Raji (cell line): ENCODE measurements around the gene GMCL2.

ENCODE experiments used
- POLR2A ChIP-seq: IDR thresholded peaks from 2 replicates; pipeline ENCODE4 v1.6.1; 2011; ENCODE audit warnings: low read depth, low read length, control low read depth; ENCODE audit not compliant: insufficient read depth

Gene GMCL2

GRCh38 chr5:178182158-178182876 is 4.9 kb downstream of the GMCL2 start:
- TF ChIP-seq POLR2A = no peak

DNA sequence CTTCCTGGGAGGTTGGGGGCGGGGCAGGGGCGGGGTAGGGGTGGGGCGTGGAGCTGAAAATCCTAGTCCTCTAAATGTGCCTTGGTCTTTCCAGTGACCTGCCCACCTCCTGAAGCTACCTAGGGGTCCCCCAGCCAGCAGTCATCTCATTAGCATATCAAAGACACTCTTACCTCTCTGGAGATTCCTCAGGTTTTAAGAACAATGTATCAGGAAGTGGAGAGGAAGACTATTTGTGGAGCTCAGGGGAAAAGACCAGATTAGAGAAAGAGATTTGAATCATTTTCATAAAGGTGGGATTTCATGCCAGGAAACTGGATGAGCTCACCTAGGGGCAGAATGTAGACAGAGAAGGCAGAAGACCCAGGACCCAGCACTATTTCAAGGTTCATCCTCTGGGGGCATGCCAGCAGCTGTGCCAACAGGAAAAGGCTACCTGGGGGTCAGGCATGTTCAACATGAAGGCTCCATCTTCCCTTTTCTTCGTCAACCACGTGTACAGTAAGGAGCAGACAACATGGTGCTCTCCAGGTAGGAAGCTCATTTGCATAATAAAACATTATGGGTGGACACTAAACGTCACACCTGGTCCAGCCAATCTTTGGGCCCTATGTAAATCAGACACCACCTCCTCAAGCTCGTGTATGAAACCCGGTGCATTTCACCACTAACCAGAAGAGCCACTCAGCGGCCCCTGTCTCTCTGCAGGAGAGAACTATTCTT is 6.9 kb downstream of the GMCL2 start:
- TF ChIP-seq POLR2A = no peak

DNA sequence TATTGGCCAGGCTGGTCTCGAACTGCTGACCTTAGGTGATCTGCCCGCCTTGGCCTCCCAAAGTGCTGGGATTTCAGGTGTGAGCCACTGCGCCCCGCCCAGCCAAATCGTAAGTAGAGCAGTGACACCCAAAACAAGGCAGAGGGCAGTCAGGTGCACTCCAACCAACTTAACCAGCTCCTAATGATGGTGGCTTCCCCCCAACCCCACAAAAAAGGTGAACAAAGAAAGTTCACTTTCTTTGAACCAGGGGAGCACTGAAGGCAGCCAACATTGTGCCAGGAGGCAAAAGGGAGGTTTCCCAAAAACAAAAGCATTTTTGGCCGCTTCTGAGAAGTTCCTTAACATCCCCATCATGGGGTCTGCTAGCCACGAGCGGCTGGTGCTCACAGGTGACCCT is 9.6 kb downstream of the GMCL2 start:
- no peak for TF ChIP-seq POLR2A

GRCh38 chr5:178176791-178177190 is 10.4 kb downstream of the GMCL2 start:
- no peak for TF ChIP-seq POLR2A

DNA sequence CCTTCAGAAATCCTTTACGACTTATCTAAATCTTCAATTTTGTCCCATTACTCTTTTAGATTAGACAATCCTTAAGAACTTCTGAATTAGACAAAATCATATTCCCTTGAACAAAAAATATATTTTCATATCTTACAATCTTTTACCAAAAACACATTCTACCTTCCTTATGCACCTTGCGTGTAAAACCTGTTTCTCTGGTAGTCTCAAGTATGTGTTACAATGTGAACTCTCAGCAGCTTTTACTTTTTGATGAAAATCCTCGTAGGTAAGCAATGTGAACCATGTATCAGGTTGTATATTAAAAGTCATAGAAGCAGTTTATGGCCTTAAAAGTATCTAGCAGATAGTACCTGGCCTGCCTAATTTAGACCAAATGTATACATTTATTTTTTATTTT is 12.7 kb downstream of the GMCL2 start:
- TF ChIP-seq POLR2A = no peak

- no peak for TF ChIP-seq POLR2A
Observed at GRCh38 chr5:178170455-178170854, 16.7 kb downstream of the GMCL2 start.

DNA sequence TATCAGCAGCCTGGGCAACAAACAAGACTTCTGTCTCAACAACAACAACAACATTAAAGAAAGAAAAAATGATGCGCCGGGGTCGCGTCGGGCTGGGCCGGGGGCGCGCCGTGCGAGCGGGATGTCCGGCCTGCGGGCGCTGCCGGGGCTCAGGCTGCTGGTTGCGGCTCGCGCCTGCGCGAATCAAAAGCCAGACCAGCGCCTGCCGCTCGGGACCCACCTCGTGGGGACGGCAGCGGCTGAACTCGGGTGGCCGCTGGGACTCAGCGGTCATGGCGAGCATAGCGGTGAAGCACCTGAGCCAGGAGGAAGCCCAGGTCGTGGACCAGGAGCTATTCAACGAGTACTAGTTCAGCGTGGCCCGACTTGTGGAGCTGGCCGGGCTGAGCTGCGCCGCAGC is 21.6 kb downstream of the GMCL2 start:
- no peak for TF ChIP-seq POLR2A

GRCh38 chr5:178163772-178164735 is 23.1 kb downstream of the GMCL2 start:
- TF ChIP-seq POLR2A = peak; percentile 49

GRCh38 chr5:178162481-178162880 is 24.7 kb downstream of the GMCL2 start:
- TF ChIP-seq POLR2A = no peak

DNA sequence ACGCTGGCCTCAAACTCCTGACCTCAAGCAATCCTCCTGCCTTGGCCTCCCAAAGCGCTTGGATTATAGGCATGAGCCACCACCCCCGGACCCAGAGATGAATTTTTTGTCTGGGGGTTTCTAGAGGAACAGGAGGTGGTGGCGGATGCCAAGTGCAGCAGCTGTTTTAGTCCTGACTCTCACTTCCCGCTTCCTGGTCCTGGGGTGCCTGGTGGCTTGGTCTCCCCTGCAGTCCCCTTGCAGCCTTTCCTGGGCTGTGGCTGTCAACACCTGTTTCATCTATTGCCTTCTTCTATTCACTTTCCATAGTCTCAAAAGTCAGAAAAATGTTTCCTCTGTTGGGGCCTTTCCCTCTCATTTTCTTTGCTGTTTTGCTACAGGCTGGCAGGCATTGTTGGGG is 27.0 kb downstream of the GMCL2 start:
- TF ChIP-seq POLR2A = no peak

- no peak for TF ChIP-seq POLR2A
Observed at GRCh38 chr5:178155065-178155464, 32.1 kb downstream of the GMCL2 start.

DNA sequence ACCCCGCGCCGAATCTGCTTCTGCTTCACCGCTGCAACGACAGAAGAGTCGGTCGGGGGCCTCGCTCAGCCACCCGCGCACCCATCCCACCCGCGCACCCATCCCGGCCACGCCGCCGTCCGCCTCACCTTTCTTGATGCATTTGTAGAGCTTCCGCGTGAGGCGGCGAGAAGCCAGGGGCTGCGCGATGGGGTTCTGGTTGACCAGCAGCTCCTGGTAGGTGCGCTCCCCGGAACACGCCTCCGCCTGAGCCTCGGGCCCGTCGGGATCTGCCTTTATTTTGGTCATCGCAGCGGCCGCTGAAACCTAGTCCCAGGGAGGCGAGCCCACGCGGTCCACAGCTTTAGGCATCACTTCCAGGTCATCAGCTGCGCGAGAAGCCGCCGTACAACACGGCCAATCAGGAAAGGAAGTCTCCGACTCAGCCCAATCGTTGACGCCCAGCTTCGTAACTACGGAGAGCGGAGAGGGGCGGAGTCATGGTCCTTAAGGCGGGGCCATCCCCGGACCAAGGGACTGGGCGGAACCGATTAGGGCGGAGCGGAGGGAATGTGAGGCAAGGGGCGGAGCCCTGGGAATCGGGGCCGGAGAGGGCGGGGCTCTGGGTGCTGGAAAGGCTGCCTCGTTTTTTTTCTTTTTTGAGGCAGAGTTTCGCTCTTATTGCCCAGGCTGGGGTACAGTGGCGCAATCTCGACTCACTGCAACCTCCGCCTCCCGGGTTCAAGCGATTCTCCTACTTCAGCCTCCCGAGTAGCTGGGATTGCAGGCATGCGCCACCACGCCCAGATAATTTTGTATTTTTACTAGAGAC is 33.4 kb downstream of the GMCL2 start, which contains the start of gene NHP2:
Gene NHP2, minus strand, starts transcription at position 356 of the 811 bp plus-strand sequence. Its CDS starts 68 bp downstream, at position 288.
- TF ChIP-seq POLR2A = peak; percentile 76

DNA sequence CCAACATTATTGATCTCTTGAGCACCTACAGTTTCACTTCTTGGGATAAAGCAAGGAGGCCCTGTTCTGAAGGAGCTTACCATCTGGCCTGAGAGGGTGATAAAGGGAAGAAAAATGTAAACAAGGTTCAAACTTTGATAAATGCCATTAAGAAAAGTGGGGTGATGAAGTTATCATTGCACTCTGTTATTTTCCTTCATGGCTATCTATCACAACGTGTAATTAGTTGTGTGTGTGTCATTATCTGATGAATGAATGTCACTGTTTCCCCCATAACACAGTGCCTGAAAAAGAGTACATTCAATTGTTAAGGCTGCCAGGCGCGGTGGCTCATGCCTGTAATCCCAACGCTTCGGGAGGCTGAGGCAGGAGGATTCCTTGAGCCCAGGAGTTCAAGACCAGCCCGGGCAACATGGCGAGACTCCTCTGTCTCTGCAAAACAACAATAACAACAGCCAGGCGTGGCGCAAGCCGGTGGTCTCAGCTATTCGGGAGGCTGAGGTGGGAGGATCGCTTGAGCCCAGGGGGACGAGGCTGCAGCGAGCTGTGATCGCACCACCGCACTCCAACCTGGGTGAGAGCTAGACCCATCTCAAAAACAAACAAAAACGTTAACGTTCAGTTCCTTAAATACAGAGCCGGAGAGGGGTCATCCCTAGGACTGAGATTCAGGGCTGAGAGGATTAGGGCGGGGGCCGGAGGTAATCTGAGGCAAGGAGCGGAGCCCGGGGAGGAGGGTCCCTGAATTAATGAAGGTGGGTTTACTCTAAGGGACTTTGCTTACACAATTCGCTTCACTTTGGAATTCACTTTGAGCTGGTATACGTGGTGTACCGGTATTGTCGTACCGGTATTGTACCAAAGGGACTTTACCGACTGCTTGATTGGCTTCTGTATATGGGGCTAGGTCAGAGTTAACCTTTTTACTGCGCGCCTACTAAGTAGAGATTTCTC is 34.4 kb downstream of the GMCL2 start:
- TF ChIP-seq POLR2A = no peak
